C4-2B (cell line): ENCODE measurements around the gene KCNJ14.

Experiments used
- CTCF ChIP-seq: fragments of 450-650 bp; conservative IDR thresholded peaks from 2 replicates; pipeline ENCODE4 v1.5.1; 2017; ENCODE audit warnings: mild to moderate bottlenecking
- ZFX ChIP-seq: fragments of 450-650 bp; IDR thresholded peaks from 2 replicates; pipeline ENCODE4 v1.6.1; 2017

- no peak for TF ChIP-seq CTCF
- TF ChIP-seq ZFX, result no peak
Measured at GRCh38 chr19:48456864-48457263, 1.5 kb downstream of the KCNJ14 start.
